Measurements from ENCODE around the gene TMPRSS11A.

Gene TMPRSS11A

DNA sequence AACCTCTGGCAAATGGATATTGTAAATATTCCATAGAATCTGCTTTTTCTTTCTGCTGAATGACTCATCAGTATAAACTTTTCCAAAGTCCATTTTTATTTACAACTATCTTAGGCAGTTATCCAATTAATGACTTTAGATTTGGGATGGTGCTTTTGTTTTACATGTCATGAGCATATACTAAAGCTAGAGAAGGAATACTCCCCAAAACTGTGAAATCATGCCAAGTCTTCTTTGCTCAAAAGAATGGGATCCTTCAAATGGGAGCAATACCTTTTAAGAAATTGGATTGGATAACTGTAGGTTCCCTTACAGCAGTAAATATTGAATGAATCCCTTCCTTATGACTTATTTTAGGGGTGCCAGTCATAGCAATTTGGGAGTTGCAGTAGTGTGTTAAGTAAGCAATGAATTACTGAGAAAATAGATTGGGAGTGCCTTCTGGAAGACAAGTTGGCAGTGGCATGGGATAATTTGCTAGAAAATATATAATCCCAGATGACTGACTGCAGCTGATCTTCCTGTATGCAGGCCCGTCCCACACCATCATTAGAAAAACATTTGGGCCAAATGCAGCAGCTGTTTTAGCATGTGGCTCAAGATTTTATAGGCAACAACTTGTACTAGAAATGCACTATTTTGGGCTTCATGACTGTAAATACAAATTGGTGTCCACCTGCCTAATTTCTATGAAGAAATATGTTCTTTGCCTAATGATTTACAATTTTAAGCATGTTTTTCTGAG lies 82.3 kb downstream of the TMPRSS11A start:
- DNase-seq (ENCODE audit: low read depth): no peak
- no peak for TF ChIP-seq CTCF (IDR thresholded peaks at IDR 0.05; ENCODE audit: insufficient read depth, low read depth, low read length, missing control alignments)
- H3K4me3 ChIP-seq (ENCODE audit: low read length): no peak overlapping the region

DNA sequence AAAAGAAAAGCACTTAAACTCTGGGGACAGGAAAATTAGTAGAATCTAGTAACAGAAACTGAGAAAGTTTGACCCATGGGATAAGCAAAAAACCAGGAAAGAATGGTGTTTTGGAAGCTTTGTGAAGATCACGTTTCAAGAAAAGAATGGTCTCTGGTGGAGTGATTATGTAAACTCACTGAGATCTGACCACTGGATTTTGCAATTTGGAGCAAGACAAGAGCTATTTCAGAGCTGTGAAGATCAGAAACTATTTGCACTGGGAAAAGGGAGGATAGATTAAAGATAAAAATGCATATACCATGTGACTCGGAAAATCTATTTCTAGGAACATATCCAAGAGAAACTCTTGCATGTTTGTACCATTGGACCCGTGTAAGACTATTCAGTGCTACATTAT lies 83.8 kb downstream of the TMPRSS11A start:
- TF ChIP-seq CTCF (IDR thresholded peaks at IDR 0.05; ENCODE audit: insufficient read depth, low read depth, low read length, missing control alignments): no peak

GRCh38 chr4:67877086-67877485 lies 86.2 kb downstream of the TMPRSS11A start:
- no peak overlapping the region for H3K4me3 ChIP-seq (ENCODE audit: low read length)
- no peak for TF ChIP-seq CTCF (IDR thresholded peaks at IDR 0.05; ENCODE audit: insufficient read depth, low read depth, low read length, missing control alignments)
- DNase-seq (ENCODE audit: low read depth): no peak

More for the DNA sequence above, 83.8 kb downstream of the TMPRSS11A start:
- no peak for DNase-seq (ENCODE audit: low read depth)
- H3K4me3 ChIP-seq (ENCODE audit: low read length): no peak overlapping the region

DNA sequence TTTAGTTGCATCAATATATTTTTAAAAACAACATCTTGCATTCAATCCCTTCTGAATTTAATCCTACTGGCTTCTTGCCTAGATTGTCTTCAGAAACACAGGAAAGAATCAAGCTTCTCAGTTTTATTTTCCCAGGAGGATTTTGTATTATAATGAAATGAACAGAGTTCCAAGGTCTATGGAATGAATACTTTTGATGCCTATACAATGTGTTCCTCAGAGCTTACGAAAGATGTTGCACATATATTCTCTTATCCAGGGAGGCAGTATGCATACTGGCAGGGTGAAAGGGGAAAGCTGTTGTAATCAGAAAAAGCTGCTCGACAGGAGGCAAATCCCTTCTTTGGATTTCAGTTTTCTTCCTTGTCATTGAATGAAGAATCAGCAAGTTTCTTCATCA lies 88.3 kb downstream of the TMPRSS11A start:
- no peak overlapping the region for H3K4me3 ChIP-seq (ENCODE audit: low read length)
- DNase-seq (ENCODE audit: low read depth): peak; percentile 57
- TF ChIP-seq CTCF (IDR thresholded peaks at IDR 0.05; ENCODE audit: insufficient read depth, low read depth, low read length, missing control alignments): no peak

- no peak for TF ChIP-seq CTCF (IDR thresholded peaks at IDR 0.05; ENCODE audit: insufficient read depth, low read depth, low read length, missing control alignments)
- DNase-seq (ENCODE audit: low read depth): peak; percentile 77
- no peak overlapping the region for H3K4me3 ChIP-seq (ENCODE audit: low read length)
These were observed 90.2 kb downstream of the TMPRSS11A start for GRCh38 chr4:67873116-67873515.

DNA sequence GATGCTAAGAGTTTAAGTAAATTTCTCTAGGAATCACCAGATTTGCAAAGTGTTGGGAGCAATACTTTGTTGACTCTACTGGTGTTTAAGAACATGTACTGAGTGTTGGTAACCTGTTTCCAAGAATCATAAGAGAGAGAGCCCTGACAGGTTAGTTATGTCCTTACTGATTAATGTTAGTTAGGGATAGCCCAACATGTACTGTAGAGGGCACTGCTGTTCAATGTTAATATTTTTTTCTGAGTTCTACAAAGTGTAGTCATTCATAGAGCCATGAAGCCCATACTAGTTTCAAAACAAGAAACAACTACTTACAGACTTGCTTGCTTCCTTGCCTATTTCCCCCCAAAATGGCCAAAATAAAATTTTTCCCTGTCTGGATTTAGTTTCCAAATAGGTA lies 91.4 kb downstream of the TMPRSS11A start:
- no peak overlapping the region for H3K4me3 ChIP-seq (ENCODE audit: low read length)
- peak; percentile 80 for DNase-seq (ENCODE audit: low read depth)
- peak; percentile 54 for TF ChIP-seq CTCF (IDR thresholded peaks at IDR 0.05; ENCODE audit: insufficient read depth, low read depth, low read length, missing control alignments)
